ENCODE data around the gene PCID2. TPM values are rescaled to one million over a fixed set of nuclear protein-coding genes. Genes with fewer than 3 reads are reported as not detected.

Gene PCID2
- total and polyA plus RNA-seq, 2 donors (not counting 1 experiment from before 2014, with no cell fraction given), result 52.2 to 61.1 TPM

DNA sequence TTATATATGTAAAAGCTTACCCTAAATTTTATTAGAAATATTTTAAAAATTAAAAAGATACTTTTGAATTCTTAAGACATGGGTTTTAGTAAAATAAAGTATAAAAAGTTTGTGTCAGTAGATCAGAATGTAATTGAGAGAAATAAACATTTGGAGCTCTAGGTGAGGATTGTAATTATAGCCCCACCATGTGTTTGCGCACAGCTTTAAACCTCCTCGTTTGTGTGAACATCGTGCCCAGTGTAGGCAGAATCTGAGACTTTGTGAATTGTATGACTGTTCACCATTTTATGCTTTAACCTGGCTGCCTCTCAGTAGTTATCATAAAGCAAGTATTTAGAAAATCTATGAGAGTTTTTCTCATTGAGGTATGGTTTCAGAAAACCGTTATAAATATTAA lies 30.1 kb upstream of the PCID2 start:
- no peaks in the 10 kb centered on the region for H3K9me3 Mint-ChIP-seq (ENCODE audit: insufficient read depth)
- Histone ChIP-seq H4K20me1 (ENCODE audit: control insufficient read depth, insufficient read depth, low read length, poor library complexity, severe bottlenecking) (no peaks in the 10 kb centered on the region), H3K4me1 (ENCODE audit: control insufficient read depth in 2 of 2, insufficient read depth in 2 of 2, low read length in 2 of 2) (no peaks in the 10 kb centered on the region), H3K9ac (ENCODE audit: low read length) (no peak overlapping the region), H3K79me2 (ENCODE audit: control insufficient read depth, insufficient read depth, low read length) (no peaks in the 10 kb centered on the region), H2AFZ (ENCODE audit: insufficient read depth, low read depth, low read length, poor library complexity, severe bottlenecking) (no peak overlapping the region), H3K27ac (ENCODE audit: low read length in 2 of 2) (no peak overlapping the region), H3K4me3 (ENCODE audit: control extremely low read depth in 1 of 5, extremely low read depth in 1 of 5, insufficient read depth in 1 of 5, low read depth in 2 of 5, low read length in 4 of 5) (no peak overlapping the region), H3K4me2 (replicated peaks; ENCODE audit: low read depth, low read length, poor library complexity, severe bottlenecking) (no peak overlapping the region), H3K9me3 (ENCODE audit: control extremely low read depth in 1 of 3, control insufficient read depth in 2 of 3, insufficient read depth in 1 of 3, low read length in 2 of 3) (no peaks in the 10 kb centered on the region), H3K27me3 (replicated peaks in 1 of 4; ENCODE audit: control extremely low read depth in 1 of 4, control insufficient read depth in 3 of 4, insufficient read depth in 4 of 4, low read length in 3 of 4) (no peaks in the 10 kb centered on the region), H3K36me3 (replicated peaks in 1 of 2; ENCODE audit: control extremely low read depth in 1 of 2, control insufficient read depth in 1 of 2, extremely low read depth in 1 of 2, insufficient read depth in 2 of 2, low read length in 1 of 2) (peaks cover 0 to 71% of the 10 kb centered on the region in 2 experiments)
- ATAC-seq (ENCODE audit: low read depth) (no peak), DNase-seq (no peak)
- no peak for TF ChIP-seq EZH2 (IDR thresholded peaks at IDR 0.05; ENCODE audit: borderline replicate concordance, insufficient read depth, low read depth, low read length, poor library complexity, severe bottlenecking)
- TF ChIP-seq, protein P1, sequence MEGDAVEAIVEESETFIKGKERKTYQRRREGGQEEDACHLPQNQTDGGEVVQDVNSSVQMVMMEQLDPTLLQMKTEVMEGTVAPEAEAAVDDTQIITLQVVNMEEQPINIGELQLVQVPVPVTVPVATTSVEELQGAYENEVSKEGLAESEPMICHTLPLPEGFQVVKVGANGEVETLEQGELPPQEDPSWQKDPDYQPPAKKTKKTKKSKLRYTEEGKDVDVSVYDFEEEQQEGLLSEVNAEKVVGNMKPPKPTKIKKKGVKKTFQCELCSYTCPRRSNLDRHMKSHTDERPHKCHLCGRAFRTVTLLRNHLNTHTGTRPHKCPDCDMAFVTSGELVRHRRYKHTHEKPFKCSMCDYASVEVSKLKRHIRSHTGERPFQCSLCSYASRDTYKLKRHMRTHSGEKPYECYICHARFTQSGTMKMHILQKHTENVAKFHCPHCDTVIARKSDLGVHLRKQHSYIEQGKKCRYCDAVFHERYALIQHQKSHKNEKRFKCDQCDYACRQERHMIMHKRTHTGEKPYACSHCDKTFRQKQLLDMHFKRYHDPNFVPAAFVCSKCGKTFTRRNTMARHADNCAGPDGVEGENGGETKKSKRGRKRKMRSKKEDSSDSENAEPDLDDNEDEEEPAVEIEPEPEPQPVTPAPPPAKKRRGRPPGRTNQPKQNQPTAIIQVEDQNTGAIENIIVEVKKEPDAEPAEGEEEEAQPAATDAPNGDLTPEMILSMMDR (IDR thresholded peaks at IDR 0.05), result no peak
- H3K27ac Mint-ChIP-seq, result no peak overlapping the region
- POLR2A ChIA-PET, result no interaction called here
- intact Hi-C loops (cut with micrococcal nuclease), result no loop called here
- no peak overlapping the region for H3K4me3 Mint-ChIP-seq
- no peaks in the 10 kb centered on the region for H3K27me3 Mint-ChIP-seq
- WGBS (ENCODE audit: insufficient coverage), result no CpG with 5 or more reads among the region's 4 CpGs
- no peaks in the 10 kb centered on the region for H3K4me1 Mint-ChIP-seq
- CTCF ChIA-PET, result no interaction called here

DNA sequence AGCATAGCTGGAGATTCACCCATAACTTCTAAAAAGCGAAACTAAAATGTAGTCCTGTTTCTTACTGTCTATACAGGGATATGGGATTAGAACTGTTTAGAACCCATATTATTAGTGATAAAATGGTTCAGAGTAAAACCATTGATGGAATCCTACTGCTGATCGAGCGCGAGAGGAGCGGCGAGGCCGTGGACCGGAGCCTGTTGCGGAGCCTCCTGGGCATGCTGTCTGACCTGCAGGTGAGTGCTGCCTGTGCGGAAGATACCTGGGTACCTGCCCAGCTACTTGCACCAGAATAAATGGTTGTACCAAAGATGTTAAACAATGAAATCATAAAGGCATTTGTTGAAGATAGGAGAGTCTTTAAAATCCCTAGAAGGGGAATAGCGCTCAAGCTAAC lies 24.6 kb upstream of the PCID2 start:
- Histone ChIP-seq H3K4me3 (ENCODE audit: control extremely low read depth in 1 of 5, extremely low read depth in 1 of 5, insufficient read depth in 1 of 5, low read depth in 2 of 5, low read length in 4 of 5) (no peak overlapping the region), H4K20me1 (ENCODE audit: control insufficient read depth, insufficient read depth, low read length, poor library complexity, severe bottlenecking) (no peaks in the 10 kb centered on the region), H3K27ac (ENCODE audit: low read length in 2 of 2) (no peak overlapping the region), H3K27me3 (replicated peaks in 1 of 4; ENCODE audit: control extremely low read depth in 1 of 4, control insufficient read depth in 3 of 4, insufficient read depth in 4 of 4, low read length in 3 of 4) (no peaks in the 10 kb centered on the region), H3K4me1 (ENCODE audit: control insufficient read depth in 2 of 2, insufficient read depth in 2 of 2, low read length in 2 of 2) (no peaks in the 10 kb centered on the region), H3K9ac (ENCODE audit: low read length) (no peak overlapping the region), H3K4me2 (replicated peaks; ENCODE audit: low read depth, low read length, poor library complexity, severe bottlenecking) (no peak overlapping the region), H3K79me2 (ENCODE audit: control insufficient read depth, insufficient read depth, low read length) (no peaks in the 10 kb centered on the region), H2AFZ (ENCODE audit: insufficient read depth, low read depth, low read length, poor library complexity, severe bottlenecking) (no peak overlapping the region), H3K9me3 (ENCODE audit: control extremely low read depth in 1 of 3, control insufficient read depth in 2 of 3, insufficient read depth in 1 of 3, low read length in 2 of 3) (no peaks in the 10 kb centered on the region), H3K36me3 (replicated peaks in 1 of 2; ENCODE audit: control extremely low read depth in 1 of 2, control insufficient read depth in 1 of 2, extremely low read depth in 1 of 2, insufficient read depth in 2 of 2, low read length in 1 of 2) (peaks cover 0 to 58% of the 10 kb centered on the region in 2 experiments)
- 98% methylated on average over 8 of the region's 11 CpGs for WGBS (ENCODE audit: insufficient coverage)
- Mint-ChIP-seq H3K27me3 (no peaks in the 10 kb centered on the region), H3K4me1 (no peaks in the 10 kb centered on the region), H3K9me3 (ENCODE audit: insufficient read depth) (no peaks in the 10 kb centered on the region), H3K27ac (no peak overlapping the region), H3K4me3 (no peak overlapping the region)
- DNase-seq, result no peak
- ATAC-seq (ENCODE audit: low read depth), result no peak
- intact Hi-C loops (cut with micrococcal nuclease), result no loop called here
- CTCF ChIA-PET, result no interaction called here
- POLR2A ChIA-PET, result no interaction called here
- TF ChIP-seq, protein P1 (IDR thresholded peaks at IDR 0.05), result no peak
- TF ChIP-seq EZH2 (IDR thresholded peaks at IDR 0.05; ENCODE audit: borderline replicate concordance, insufficient read depth, low read depth, low read length, poor library complexity, severe bottlenecking), result no peak
